HCEC 1CT (cell line): Measurements from ENCODE around the gene WDR6.

ENCODE experiments used
- DNase-seq: peaks from one replicate; pipeline ENCODE4 v3.0.0-alpha.2; 2017

WDR6 gene, protein sequence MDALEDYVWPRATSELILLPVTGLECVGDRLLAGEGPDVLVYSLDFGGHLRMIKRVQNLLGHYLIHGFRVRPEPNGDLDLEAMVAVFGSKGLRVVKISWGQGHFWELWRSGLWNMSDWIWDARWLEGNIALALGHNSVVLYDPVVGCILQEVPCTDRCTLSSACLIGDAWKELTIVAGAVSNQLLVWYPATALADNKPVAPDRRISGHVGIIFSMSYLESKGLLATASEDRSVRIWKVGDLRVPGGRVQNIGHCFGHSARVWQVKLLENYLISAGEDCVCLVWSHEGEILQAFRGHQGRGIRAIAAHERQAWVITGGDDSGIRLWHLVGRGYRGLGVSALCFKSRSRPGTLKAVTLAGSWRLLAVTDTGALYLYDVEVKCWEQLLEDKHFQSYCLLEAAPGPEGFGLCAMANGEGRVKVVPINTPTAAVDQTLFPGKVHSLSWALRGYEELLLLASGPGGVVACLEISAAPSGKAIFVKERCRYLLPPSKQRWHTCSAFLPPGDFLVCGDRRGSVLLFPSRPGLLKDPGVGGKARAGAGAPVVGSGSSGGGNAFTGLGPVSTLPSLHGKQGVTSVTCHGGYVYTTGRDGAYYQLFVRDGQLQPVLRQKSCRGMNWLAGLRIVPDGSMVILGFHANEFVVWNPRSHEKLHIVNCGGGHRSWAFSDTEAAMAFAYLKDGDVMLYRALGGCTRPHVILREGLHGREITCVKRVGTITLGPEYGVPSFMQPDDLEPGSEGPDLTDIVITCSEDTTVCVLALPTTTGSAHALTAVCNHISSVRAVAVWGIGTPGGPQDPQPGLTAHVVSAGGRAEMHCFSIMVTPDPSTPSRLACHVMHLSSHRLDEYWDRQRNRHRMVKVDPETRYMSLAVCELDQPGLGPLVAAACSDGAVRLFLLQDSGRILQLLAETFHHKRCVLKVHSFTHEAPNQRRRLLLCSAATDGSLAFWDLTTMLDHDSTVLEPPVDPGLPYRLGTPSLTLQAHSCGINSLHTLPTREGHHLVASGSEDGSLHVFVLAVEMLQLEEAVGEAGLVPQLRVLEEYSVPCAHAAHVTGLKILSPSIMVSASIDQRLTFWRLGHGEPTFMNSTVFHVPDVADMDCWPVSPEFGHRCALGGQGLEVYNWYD

GRCh38 chr3:49007068-49007770 is at the start of gene WDR6:
Gene WDR6, plus strand, starts transcription at chr3:49007391. Its CDS starts 41 bp downstream, at chr3:49007432.
- peak; percentile 96 for DNase-seq

DNA sequence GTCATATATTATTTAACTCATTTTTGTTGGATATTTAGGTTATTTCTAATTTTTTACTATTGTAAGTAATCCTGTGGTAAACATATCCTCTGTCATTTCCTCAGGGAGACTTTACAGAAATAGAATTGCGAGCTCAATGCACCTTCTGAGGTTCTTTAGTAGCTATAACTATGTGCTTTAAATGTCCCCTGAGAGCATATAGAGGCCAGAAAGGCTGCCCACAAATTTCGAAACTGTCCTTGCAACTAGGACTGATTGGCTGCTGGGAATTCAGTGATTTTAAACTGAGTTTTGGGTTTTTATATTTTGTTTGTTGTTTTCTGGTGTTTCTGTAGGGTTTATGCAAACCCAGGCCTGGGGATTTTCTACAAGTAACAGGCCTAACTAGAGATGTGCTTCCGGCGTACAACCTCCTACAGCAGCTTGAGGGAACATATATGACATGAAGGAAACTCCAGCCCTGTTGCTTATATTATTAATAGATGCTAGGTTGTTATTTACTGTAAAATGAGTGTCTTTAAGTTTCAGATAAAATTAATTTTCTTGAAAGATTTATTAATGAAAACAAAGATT is 46.3 kb upstream of the WDR6 start:
- DNase-seq, result no peak

- DNase-seq, result no peak
These were observed 44.9 kb upstream of the WDR6 start for GRCh38 chr3:48962340-48962739.

- no peak for DNase-seq
These were observed 44.3 kb upstream of the WDR6 start for GRCh38 chr3:48962939-48963338.

GRCh38 chr3:48963591-48963990 is 43.6 kb upstream of the WDR6 start:
- no peak for DNase-seq

DNA sequence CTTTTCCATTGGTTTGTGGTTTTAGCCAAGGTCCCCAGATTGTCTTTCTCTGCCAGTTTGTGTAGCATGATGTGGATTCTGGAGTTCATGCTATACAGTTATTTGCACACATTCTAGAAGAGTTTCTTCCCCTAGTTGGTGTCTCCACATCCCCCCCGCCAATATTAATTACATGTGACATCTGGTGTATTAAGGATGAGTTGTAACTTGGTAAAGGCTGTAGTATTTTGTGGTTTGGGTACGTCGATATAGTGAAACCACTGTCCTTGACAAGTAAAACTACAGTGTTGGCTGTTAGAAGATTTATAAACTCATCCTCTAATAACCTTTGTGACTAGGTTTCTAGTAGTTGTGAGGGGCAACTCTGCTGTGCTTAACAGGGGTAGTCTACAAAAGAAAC is 40.8 kb upstream of the WDR6 start:
- DNase-seq, result no peak

- DNase-seq, result no peak
These were observed 40.3 kb upstream of the WDR6 start for GRCh38 chr3:48966876-48967361.

DNA sequence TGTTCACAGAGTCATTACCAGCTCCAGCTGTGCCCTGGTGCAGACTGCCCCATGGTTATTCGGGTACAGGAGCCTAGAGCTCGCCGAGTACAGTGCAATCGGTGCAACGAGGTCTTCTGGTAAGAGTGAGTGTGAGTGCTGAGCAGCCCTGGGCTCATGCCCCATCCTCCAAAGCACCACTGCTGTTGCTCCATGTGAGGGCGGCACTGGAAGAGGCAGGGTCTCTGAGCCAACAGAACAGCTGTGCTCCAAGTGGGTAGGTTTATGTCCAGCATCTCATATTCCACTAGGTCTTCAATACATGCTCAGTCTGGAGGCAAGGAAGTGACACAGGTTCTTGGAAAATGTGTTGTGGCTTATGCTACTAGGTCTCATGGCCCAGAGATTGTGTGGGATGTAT is 36.6 kb upstream of the WDR6 start:
- DNase-seq, result no peak

- no peak for DNase-seq
These were observed 32.9 kb upstream of the WDR6 start for GRCh38 chr3:48974076-48974864.

DNA sequence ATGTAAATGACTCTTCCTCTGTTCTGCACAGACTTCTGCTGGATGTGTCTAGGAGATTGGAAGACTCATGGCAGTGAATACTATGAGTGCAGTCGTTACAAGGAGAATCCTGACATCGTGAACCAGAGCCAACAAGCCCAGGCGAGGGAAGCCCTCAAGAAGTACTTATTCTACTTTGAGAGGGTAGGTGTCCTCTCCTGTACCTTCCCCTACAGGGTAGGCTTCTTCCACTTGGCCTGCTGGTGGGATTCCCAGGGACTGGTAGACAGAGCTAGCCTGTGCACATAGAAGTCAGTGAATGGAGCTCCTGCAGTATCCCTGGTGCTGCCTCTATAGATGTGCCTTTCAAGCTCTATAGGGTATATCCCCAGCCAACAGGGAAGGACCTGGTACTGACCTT is 27.7 kb upstream of the WDR6 start:
- no peak for DNase-seq

DNA sequence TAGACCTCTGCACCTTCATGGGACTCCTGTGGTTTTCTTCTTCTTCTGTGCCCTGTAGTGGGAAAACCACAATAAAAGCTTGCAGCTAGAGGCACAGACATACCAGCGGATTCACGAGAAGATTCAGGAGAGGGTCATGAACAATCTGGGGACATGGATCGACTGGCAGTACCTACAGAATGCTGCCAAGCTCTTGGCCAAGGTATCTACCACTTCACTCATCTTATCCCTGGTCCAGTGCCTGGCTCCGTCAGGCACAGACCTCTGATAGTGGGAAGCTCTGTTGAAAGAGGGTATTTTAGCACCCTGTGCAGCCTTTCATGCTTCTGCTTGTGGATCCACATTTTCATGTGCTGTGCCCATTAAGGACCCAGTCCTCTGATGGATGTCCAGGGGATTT is 26.9 kb upstream of the WDR6 start:
- DNase-seq, result no peak

DNA sequence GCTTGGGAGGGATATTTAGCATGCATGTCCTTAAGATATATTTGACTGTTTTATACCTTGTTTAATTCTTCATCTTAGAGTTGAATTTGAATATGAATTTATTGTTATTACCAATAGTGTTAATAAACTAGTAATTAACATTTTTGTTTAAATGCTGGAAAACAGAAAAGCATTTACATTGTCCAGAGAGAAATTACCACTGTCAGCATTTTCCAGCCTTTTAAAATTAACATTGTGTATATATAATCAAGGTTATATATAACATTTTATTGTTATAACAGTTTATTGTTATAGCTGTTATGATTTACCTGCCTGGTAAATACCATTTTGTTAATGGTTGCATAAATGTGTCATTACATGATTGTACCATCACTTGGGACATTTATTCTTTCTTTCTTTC is 25.2 kb upstream of the WDR6 start:
- DNase-seq, result no peak

DNA sequence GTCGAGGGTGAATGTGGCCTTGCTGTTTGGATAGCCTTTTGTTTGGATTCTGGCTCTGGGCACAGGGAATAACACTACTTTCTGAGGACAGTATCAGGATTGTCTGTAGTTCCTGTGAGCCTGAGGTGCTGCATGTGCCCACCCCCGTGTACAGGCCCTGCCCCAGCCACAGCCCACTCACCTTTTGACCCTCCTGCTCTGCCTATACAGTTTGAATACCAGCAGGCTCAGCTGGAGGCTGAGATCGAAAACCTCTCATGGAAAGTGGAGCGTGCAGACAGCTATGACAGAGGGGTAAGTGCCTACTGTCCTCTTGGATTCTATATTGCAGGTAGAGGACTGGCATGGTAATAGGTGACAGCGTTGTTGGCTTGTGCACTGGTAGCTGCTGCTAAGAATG is 24.5 kb upstream of the WDR6 start:
- DNase-seq, result no peak

DNA sequence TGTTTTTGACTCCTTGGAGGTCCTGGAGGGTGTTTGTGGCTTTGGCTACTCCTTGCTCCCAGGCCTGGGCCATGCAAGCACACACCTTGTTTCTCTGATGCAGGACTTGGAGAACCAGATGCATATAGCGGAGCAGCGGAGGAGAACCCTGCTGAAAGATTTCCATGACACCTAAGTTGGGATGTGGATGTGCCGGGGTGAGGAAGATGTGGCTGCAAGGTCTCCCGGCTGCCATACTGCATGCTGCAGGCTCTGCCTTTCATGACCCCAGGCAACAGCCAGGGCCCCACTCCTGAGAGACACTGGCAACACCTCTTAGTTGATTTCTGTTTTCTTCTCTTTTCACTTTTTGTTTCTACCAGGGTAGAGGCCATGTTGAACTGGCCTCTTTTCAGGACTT is 24.1 kb upstream of the WDR6 start:
- DNase-seq, result no peak

GRCh38 chr3:48984663-48985062 is 22.5 kb upstream of the WDR6 start:
- no peak for DNase-seq

GRCh38 chr3:48985831-48986376 is 21.3 kb upstream of the WDR6 start:
- DNase-seq, result no peak

DNA sequence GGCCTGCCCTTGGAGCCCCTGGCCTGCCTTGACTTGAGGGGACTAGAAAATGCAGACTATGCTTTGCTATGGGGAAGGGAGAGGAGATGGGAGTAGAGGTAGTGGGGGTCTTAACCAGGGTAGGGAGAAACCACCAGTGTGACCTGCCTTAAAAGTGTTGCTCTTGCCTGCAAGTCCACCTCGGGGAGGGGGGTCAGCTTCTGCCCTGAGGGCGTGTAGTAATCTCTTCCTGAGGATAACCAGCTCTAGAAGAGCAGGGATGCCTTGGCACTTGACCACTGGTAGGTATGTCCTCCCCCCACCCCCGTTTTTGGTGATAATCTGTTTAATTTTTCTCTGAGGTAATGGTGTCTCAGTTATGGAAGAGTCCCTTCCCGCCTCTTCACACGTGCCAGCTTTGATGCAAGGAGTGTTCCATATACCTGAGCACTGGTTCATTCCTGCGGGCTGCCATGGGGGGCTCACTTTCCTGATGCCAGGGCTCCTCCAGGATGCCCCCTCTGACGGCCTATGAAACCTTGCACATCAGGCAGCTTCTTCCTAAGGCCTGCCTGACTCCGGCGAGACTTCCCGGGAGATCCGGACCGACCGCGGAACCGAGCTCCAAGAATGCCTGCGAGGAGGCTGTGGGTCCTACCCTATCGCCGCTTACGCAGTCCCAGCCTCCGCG is 17.9 kb upstream of the WDR6 start:
- no peak for DNase-seq

- DNase-seq, result peak; percentile 94
These were observed 17.2 kb upstream of the WDR6 start, which contains the start of gene P4HTM for GRCh38 chr3:48989796-48990635. Gene P4HTM, plus strand, starts transcription at chr3:48990241. Its CDS starts 16 bp downstream, at chr3:48990257.

- no peak for DNase-seq
These were observed 16.3 kb upstream of the WDR6 start for GRCh38 chr3:48990636-48991469.
